Activated T-cell treated with anti-CD3 and anti-CD28 coated beads for 48 hours (primary cell): ENCODE measurements around the gene SIM1.

Experiments
- DNase-seq: peaks from one replicate; pipeline ENCODE4 v3.0.0-alpha.2; 2020; ENCODE audit warnings: low read depth

The SIM1 gene

DNA sequence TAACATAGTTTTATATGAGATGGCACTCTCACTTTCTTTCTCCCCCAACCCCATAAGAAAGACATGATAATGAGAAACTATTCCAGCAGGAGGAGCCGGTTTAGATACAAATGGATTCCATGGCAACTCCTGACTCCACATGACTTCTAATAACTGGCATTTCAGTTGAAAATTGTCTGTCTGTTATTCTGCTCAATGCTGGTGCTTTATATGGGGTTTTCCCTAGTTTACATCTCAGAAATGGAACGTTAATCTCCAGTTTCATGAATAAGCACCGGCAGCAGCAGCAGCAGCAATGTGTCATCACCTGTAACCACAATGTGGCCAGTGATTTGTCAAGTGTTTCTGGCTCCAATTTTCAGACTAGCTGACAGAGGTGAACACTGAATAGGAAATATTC, 8.0 kb upstream of the SIM1 start:
- no peak for DNase-seq

DNA sequence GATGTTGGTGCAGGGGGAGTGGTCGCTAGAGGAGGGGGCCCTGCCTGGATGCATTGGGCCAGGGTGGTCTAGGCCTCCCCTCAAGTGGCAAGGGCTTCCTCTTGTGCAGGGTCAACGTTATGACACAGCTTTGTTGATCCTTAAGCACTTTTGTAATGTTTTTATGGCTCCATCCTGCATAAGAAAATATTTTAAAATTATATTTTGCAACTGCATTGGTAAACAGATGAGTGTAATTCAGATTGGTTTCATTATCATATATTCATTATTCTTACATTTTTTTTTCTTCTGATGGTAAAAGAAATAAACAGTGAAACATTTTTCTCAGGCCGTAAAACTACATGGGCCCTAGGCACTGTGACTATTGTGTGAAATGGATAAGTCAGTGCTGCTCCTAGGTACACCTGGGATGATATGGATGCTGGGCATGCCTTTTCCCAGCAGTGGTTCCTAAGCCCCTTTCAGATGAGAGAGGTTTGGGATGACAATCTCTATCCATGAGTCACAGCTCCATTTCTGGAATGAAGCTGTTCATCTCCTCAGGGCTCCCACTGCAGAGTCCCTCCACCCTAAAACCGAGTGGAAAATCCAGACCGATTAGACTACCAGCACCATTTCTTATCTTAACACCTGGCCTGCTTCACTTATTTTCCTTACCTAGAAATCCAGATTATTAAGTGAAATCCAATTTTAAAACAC, 5.8 kb upstream of the SIM1 start:
- DNase-seq = no peak

DNA sequence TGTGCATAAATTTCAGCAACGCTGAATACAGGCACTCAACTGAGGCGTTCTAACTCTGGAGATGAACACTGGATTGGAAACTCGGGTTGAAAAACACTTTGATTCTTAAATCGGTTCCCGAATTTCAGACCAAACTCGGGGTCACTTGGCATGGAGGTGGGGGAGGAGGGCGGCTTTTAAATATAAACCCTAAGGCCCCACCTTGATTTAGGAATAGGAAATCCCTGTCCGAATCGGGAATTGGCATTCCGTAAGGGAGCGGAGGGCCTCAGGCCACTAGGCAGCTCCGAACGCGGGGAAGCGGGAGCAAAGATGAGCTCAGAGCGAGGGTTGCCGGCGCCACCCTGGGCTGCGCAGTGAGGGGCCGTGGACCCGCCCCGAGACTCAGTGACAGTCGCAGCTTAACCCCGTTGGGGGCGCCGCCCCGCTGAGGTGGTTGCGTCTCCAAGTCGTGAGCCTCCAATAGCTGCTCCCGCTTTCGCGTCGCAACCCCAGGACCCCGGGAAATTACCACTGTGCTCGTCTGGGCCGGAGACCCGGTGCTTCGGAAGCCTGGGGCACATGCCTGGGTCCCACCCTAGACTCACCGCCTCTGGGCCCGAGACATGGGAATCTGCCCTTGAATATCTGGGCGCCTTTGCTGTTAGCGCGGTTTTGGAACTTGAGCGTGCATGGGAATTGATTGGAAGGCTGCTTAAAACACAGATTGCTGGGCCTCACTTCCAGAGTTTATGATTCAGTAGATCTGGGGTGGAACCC, 4.6 kb upstream of the SIM1 start:
- no peak for DNase-seq

GRCh38 chr6:100468016-100468622, 3.4 kb upstream of the SIM1 start:
- no peak for DNase-seq

DNA sequence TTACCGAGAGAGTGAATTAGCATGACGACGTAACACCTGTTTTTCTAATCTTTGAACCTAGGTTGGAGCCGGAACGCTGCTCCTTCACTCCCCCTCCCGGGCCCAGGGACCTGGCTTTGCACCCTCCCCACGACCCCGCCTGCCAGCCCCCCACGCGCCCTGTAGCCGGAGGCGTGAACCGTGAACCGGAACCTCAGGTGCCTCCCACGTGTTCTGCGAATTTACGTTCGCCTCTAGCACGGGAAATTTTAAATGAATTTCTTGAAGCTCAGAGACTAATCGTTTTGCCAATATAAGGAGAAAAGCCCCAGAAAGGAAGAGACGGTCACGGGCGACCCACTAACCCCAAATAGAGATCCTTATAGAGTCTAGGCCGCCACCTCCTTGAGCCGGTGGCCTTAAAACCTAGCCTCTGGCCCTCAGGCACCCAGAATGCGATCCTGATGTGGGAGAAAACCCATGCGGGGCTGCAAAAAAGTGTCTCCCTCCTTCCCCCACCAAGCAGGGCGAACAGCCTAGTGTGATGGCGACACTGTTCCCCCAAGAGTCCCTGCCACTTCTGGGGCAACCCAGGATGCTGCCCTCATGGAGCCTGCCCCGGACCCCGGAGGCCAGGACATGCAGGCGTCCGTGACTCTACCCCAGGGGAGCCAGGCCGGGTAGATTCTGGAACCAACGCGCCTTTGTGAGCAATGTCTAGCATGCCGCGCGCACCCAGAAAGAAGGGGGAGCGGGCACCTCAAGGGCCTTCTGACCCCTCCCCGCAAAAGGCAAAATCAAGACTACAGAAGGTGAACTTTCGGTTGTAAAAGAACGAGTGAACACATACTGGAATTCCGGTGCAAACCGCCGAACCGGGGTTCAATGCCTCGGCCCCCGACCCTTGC, 2.7 kb upstream of the SIM1 start:
- DNase-seq = no peak

DNA sequence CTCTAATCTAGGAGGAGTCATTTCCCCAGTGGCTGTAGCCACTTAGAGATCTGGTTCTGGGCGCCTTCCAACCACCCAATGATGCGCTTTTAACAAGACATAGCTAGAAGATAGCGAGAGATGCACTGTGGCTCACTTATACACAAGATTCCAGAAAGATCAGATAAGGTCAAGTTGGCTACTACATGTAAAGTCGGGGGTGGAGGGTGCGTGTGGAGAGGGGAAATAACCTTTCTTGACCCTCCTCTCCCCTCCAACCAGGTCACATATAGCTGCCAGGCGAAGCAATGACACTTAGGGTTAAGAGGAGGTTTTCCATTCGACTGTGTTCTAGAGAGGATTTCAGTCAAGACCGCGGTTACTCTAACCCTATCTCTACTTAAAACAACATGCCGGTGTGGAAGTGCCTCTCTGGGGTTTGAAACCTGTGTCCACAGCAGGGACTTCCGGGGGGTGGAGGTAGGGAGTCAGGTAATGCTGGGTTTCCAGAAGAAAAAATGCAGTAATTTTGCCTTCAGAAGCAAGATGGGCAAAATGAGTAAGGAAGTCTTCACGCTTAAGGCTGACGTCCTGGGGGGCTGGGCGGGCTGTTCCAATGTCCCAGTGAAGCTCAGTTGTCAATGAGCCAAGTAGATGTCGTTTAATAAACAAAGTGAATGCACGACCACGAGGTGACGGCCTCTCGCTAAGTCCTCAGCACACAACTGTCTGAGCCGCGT, 1.8 kb upstream of the SIM1 start:
- no peak for DNase-seq

- no peak for DNase-seq
Measured at GRCh38 chr6:100465701-100466409, 1.1 kb upstream of the SIM1 start.

GRCh38 chr6:100464162-100464851, 414 bp downstream of the SIM1 start:
- no peak for DNase-seq

DNA sequence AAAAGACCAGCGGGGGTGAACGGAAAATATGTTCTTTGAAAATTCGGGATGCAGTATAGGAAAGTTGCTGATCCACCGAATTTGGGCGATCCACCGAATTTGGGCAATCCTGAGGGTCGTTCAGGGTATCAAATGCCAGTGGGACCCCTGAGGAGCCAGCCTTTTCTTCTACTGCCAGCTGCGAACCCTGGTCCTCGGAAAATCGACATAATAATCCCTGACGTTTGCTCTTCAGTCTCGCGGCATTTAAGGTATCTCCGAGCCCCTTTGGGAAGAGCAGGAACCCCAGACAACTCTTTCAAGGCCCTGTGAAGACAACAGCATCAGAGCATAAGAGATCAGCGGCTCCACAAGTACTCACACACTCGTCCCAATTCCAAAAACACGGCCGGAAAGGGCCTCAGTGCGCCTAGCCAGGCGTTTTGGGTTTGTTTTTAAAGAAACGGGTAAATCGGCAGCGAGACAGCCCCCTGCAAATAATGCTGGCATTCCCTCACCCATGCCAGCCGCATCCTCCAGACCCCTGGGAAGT, 1.0 kb downstream of the SIM1 start:
- DNase-seq = no peak

DNA sequence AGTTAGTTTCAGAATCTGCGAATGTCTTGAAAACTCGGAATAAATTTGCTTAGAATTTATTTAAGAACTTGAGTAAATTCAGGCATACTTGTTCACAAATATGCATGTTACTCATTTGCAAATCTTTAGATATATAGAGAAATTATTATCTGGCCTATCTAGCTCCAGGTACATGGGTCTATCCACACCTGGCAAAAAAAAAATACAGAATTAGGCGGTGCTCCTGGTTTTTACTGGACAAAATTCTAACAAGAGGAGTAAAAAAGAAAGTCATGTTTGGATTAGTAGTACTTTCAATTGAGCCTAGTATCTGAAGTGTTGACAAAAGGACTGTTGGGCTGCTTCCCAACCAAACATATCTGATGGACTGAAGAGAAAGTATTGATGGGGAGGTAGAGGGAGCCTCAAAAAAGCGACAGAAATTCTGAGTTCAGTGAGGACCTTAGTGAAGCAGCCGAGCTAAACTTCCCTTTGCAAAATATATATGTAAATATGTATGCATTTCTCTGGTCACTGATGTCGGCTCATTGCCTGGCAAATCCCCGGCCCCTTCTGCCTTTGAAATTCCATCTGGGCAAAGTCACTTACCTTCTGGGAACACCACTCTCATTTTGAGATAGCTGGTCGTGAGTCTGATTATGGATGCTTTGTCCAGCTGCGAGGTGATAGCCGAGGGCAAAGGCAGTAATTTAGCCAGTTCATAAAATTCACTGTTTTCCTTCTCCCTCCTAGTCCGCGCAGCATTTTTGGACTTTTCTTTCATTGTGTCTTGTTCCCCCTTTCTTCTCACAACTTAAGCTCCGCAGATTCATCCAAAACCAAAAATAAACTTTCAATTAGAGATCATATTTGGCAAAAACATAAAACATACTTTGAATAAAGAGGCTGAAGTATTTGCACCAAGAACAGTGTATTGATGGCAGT, 1.8 kb downstream of the SIM1 start:
- no peak for DNase-seq

- DNase-seq = no peak
Measured at GRCh38 chr6:100461917-100462705, 2.6 kb downstream of the SIM1 start.

DNA sequence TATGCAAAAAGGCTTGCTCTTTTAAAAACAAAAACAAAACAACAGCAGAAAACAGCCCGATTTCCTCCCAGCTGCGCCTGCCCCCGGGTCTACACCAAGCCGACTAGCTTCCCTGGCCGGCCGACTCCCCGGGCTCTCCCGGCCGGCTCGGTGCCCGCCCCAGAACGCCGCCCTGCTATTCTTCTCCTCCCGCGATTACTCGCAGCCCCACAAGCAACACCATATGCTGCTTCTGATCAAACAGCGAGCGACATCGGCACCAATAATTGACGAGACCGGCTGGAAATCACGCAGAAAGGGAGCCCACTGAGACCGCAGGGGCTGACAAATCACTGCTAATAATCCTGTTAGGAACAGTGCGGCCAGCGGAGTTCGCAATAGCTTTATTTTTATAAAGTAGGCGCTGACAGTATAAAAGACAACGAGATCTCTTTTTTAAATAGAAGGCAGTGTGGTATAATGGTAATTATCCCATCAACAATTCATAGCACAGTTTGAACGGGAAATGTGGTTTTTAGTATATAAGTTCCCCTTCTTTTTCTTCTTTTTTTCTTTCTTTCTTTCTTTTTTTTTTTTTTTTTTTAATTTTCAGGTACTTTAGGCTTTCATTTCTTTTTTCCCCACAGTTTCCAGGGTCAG, 3.3 kb downstream of the SIM1 start:
- DNase-seq = no peak

DNA sequence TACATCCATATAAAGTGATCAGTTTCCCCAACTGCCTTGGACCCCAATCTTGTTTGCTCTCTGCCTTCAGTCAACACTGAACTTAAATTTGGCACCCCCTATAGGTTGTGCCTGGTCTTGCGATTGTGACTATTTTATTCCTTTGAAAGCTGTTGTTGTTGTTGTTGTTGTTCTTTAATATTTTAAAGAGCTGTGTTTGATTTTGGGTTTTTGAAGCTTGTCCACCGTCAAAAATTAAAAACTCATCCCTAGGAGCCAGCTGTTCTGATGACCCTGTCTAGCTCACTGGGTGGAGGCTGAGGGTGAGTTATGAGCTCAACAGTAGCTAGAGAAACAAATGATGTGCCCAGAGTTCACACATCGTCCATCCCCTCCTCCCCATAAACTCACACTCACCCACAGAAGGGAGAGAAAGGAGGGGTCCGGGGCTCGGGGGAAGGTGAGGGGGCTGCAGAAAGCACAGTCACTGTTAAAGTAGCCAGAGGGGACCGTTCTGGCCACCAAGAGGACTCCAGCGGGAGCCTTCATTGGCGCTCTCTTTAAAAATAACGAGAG, 4.0 kb downstream of the SIM1 start:
- no peak for DNase-seq

- no peak for DNase-seq
Measured at GRCh38 chr6:100459592-100460184, 5.0 kb downstream of the SIM1 start.

DNA sequence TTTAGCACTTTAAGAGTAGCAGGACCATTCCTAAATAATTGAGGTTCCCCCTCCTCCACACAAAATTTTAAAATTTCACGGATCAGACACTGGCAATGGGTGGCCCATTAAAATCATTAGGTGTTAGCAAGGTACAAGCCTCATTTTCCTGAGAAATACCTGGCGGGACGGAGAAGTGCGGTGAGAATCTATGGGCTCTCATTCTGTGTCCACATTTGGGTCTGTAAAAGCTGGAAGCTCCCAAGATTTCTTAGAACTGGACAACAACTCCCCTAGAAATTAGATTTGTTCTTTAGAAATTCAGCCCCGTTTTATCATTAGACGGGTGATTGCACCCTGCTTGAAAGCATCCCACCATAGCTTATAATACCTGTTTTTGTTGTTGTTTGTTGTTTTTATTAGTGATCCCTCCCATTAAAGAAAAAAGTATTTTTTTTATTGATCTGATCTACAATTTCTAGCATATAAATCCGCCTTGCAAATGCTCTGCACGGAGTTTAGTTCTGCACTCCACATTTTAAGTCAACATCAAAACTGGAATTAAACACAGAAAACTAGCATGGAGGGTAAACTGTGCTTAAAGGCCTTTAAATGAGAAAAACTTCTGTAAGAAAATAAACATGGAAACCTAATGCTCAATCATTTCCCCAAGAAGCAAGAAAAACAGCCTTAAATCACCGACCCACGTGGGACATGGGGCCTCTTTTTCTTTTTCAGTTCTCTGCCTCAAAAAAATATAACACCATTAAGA, 5.7 kb downstream of the SIM1 start:
- DNase-seq = no peak

DNA sequence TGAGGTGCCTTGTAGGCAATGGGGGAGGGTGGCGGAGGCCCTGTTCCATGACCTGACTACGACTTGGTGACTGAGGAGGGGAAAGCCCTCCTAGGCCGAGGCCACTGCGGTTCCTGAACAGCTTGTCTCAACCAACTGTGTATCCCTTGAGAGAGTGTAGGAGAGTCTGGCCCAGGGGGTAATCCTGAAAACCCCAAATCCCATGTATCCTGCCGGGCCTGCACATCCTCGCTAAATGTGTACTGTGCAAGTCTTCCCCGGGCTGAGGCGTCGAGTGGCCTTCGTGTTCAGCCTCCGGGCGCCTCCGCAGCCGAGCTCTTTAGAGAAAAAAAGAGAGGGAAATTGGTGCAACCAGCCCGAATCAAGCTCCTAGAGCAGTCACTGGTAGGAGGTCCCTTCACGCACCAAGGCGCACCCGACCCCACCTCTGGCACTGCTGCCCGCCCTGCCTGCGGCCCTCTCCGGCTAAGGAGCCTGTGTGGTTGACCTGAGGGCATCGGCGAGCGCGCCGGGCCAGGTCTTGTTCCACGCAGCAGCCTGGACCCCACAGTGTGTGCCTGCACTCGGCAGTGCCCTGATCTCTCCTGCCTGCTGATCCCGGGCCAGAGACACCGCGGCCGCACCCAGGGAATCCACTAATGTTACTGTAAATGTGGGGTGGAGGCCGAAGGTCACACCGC, 7.3 kb downstream of the SIM1 start:
- no peak for DNase-seq
